Measurements from ENCODE around the gene TMC3. TPM values are rescaled to one million over a fixed set of nuclear protein-coding genes. Genes with fewer than 3 reads are reported as not detected.
"Not testable (repeated sequence)": the region's sequence is repeated elsewhere in the genome, so short reads cannot be mapped to it uniquely, and the experiment has no call there.

The TMC3 gene
- total RNA-seq, 1 donor from 2014 or later = 0.06 TPM

DNA sequence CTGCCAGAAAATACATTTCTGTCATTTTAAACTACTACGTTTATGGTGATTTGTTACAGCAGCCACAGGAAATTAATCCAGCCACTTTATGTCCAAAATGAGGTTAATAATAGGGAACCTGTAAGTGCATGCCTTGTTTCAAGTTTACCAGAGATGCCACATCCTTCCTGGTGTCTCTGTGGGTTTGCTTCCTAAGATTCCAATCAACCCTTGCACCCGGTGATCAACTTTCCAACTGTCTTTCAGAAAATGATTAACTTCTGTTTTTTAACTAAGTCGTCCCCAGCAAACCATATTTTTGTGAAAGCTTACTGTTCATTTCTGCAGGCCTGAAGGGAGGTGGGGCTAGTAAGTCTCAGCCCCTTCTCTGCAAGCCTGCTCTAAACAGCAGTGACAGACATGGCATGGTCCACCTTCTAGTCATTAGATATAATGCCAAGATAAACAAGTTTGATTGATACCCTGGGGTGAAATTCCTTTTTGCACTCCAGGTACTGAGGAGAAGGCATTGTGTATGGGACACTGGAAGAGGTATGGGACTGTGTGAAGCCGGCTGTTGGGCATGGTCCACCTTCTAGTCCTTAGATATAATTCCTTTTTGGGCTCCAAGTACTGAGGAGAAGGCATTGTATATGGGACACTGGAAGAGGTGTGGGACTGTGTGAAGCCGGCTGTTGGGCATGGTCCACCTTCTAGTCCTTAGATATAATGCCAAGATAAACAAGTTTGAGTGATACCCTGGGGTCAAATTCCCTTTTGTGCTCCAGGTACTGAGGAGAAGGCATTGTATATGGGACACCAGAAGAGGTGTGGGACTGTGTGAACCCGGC, 11.1 kb upstream of the TMC3 start:
- DNase-seq (ENCODE audit: low spot score) = no peak

DNA sequence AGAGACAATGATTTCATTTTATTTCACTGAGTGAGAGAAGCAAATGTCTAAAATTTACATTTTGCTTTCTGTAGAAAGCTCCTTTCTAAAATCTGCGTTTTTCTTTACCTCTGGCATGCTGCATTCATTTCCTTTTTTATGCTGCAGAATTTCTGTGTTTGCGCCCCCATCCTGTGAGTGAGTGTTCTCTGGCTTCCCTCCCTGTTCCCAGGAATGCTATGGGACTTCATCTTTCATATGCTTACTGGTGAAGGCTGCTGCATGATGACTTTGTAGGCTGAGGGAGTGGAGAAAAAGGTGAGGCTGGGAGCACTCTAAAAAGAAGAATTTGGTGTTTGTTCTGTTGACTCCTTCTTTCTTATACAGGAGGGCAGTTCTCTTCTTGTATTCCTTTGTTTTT, 7.7 kb upstream of the TMC3 start:
- DNase-seq (ENCODE audit: low spot score) = no peak

GRCh38 chr15:81380668-81381067, 6.7 kb upstream of the TMC3 start:
- DNase-seq (ENCODE audit: low spot score) = no peak

GRCh38 chr15:81380203-81380602, 6.2 kb upstream of the TMC3 start:
- no peak for DNase-seq (ENCODE audit: low spot score)

DNA sequence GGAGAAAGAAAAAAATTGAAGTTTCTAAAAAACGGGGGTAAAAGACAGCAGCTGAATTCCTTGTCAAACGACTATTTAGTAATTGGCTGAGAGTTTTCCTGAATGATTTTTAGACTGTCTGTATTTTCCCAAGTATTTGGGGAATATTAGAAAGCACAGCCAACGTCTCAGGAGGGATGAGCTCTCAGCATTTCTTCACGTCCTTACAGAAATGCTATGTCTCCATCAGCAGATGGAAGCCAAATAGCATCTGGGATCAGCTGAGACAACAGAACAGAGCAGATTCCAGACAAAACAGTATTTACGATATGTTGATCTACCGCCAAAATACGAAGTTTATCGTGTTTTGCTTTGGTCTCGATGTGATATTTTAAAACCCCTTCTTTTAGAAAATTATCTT, 5.3 kb upstream of the TMC3 start:
- no peak for DNase-seq (ENCODE audit: low spot score)

DNA sequence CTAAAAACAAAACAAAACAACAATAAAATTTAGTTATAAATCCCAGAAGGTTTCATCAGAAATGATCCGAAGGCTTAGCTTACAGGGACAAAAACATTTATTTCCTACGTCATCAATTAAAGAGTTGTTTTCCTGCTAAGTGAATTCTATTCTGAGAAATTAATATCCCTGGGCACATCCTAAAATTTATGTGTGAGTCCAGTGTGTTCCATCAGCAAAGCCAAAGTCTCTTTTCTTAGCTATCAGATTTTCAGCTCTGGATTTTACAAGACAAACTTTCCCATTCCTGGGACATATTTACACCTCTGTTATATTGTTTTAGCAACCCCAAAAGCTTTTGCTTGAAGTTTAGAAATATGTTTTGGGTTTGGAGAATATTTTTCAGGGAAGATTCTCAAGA, 4.4 kb upstream of the TMC3 start:
- no peak for DNase-seq (ENCODE audit: low spot score)

GRCh38 chr15:81377871-81378270, 3.9 kb upstream of the TMC3 start:
- no peak for DNase-seq (ENCODE audit: low spot score)

DNA sequence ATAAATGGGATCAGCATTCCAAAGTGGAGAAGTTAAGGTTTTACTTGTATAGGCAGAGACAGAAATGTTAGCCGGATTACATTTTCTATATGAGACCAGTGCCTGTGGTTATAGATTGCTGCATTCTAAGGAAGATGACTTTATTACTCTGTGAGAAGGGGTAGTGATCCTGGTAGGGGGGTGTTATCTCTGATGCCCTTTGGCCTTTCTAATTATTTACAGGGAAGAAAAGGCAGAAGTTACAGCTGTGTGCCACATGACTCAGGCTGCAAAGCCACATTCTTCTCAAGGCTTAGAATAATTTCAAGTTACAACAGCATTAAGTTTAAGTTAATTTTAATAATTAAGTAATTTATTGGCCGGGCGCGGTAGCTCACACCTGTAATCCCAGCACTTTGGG, 2.2 kb upstream of the TMC3 start:
- no peak for DNase-seq (ENCODE audit: low spot score)

GRCh38 chr15:81375461-81375860, 1.4 kb upstream of the TMC3 start:
- no peak for DNase-seq (ENCODE audit: low spot score)

DNA sequence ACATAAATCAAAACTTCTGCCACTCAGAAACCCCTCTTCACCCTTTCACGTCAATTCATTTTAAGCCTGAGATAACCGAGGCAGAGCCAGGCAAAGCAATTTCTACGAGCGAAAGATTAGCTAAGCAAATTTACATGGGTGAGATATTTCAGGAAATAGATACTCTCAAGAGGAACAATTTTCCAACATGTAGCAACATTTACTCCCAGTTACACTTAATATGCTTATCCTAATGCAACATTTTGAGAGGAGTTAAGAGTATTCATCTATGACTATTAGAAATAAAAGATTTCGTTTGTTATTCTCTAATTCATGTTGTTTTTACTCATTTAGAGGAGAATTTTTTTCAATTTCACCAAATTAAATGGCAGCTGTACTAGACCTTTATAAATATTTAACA, 837 bp downstream of the TMC3 start:
- DNase-seq (ENCODE audit: low spot score) = no peak

DNA sequence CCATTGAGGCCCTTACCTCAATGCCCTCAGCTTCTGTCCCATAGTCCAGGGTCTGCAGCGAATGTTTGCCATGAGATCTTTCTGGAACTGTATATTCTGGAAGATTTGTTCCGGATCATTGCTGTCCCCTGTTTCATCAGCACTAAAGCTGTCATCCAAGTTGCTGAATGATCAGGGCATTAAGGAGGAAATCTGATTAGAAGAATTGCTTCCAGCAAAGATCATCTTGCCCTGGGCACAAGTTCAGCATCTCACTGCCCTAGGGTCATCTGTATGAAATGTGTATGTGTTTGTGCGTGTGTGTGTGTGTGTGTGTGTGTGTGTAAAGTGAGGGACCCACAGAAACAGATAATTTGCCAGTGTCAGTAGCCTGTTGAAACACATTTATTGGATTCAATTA, 1.4 kb downstream of the TMC3 start:
- DNase-seq (ENCODE audit: low spot score) = no peak

GRCh38 chr15:81363718-81364500, 10.1 kb downstream of the TMC3 start:
- DNase-seq (ENCODE audit: low spot score) = no peak

- DNase-seq (ENCODE audit: low spot score) = no peak
These were observed 10.7 kb downstream of the TMC3 start for GRCh38 chr15:81363276-81363675.

- no peak for DNase-seq (ENCODE audit: low spot score)
These were observed 11.2 kb downstream of the TMC3 start for GRCh38 chr15:81362790-81363189.

GRCh38 chr15:81361891-81362290, 12.1 kb downstream of the TMC3 start:
- no peak for DNase-seq (ENCODE audit: low spot score)

DNA sequence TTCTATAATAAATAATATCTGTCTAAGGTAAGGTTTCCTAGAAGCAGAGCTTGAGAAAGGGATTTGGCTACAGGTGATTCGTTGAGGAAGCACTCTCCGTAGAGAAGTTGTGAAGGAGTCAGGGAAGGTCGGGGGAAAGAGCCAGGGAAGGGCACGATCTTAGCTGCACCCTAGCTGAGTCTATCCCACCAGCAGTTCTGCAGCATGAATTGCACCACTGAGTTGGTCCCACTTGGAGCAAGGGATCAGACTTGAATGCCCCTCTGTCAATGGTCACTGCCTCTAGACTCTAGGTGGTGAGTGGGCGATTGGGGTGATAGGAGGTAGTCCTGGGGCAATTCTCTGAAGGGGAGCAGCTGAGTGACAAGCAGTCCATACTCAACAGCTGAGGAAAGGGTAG, 13.5 kb downstream of the TMC3 start:
- no peak for DNase-seq (ENCODE audit: low spot score)

DNA sequence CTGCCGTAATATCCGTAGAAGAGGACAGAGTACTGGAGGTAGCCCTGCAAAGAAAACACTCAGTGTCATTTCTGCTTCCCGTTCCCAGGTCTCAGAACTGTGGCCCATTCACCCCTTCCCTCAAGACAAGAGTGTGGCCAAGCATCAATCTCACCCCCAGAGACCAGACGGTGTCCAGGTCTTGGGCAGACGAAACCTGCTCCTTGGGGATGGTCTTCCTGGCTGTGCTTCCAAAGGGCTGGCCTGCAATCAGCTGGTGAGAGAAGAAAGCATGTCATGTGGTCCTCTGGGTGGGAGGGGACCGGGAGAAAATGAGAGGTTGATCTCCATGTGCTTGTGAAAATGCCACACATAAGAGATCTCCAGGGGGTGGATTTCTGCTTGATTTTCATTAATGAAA, 15.8 kb downstream of the TMC3 start:
- DNase-seq (ENCODE audit: low spot score) = no peak

DNA sequence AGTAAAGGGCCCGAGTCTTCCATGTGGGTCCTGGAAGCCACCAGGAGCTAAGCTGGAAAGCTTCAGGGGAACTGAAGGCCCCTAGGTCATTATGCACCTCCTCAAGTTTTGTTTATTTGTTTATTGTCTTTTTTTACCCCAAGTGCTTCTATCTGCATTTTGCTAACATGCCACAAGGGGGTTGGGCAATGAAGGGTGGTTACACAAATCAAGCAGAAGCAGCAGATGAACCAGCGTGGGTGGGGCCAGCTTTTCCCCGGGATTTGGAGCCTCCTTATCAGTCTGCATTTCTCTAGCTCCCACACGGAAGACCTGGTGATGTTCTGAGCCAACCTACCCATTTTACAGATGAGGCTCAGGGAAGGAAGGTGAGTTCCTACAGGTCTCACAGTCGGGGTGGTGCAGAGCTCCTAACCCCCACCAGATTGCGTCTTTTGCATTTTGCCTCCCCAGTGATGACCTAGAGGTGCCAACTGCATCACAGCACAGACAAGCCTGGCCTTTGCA, 16.8 kb downstream of the TMC3 start:
- no peak for DNase-seq (ENCODE audit: low spot score)

- no peak for DNase-seq (ENCODE audit: low spot score)
These were observed 17.8 kb downstream of the TMC3 start for GRCh38 chr15:81356252-81356651.

GRCh38 chr15:81351651-81352050, 22.4 kb downstream of the TMC3 start:
- no peak for DNase-seq (ENCODE audit: low spot score)

GRCh38 chr15:81349271-81349670, 24.7 kb downstream of the TMC3 start:
- no peak for DNase-seq (ENCODE audit: low spot score)

DNA sequence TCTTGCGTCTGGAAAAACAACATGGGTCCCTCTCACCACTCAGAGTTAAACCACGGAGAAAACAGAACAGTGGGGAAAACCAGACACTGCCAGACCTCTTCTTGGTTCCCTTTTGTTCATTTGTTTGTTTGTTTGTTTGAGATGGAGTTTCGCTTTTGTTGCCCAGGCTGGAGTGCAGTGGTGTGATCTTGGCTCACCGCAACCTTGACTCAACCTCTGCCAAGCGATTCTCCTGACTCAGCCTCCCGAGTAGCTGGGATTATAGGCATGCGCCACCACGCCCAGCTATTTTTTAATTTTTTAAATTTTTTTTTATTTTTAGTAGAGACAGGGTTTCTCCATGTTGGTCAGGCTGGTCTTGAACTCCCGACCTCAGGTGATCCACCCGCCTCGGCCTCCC, 25.3 kb downstream of the TMC3 start:
- not testable (repeated sequence) for DNase-seq (ENCODE audit: low spot score)

DNA sequence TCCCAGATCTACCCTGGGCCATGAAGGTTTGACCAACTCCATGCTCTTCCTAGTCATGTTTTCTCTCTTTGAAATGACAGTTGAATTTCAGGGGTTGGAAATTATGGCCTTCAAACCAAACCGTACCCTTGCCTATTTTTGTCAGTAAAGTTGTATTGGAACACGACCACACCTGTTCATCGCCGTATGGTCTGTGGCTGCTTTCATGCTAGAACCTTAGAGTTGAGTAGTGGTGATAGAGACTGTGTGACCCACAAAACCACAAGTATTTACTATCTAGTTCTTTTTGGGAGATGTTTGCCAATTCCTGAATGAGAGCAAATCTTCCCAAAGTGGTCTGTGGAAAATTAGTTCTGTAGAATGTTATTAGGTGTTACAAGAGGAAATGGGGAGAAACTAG, 26.1 kb downstream of the TMC3 start:
- DNase-seq (ENCODE audit: low spot score) = no peak

All from mucosa of gallbladder (tissue), 1 donor.